Adipocyte (in vitro differentiated cells): Measurements from ENCODE around the gene COL6A1.
"Not testable (repeated sequence)": the region's sequence is repeated elsewhere in the genome, so short reads cannot be mapped to it uniquely, and the experiment has no call there.

Source experiments
- DNase-seq: peaks from one replicate; pipeline ENCODE4 v3.0.0-alpha.2; 2015; ENCODE audit warnings: low read depth
- H3K27me3 ChIP-seq: replicated peaks from 2 replicates; pipeline ENCODE4 v1.7.0; 2013; ENCODE audit warnings: mild to moderate bottlenecking, low read length, moderate library complexity; ENCODE audit not compliant: control insufficient read depth, insufficient read depth
- H3K36me3 ChIP-seq: 2 replicates; pipeline ENCODE4 v1.7.0; 2013; ENCODE audit warnings: low read length, mild to moderate bottlenecking, moderate library complexity; ENCODE audit not compliant: control insufficient read depth, insufficient read depth, severe bottlenecking
- H3K4me1 ChIP-seq: 2 replicates; pipeline ENCODE4 v1.7.0; 2013; ENCODE audit warnings: mild to moderate bottlenecking, low read length, moderate library complexity; ENCODE audit not compliant: control insufficient read depth, insufficient read depth
- H3K4me3 ChIP-seq: 2 replicates; pipeline ENCODE4 v1.7.0; 2013; ENCODE audit warnings: mild to moderate bottlenecking, low read length, moderate library complexity
- H3K9ac ChIP-seq: 2 replicates; pipeline ENCODE4 v1.7.0; 2013; ENCODE audit warnings: mild to moderate bottlenecking, low read length, moderate library complexity
- H3K9me3 ChIP-seq: 2 replicates; pipeline ENCODE4 v1.7.0; 2013; ENCODE audit warnings: mild to moderate bottlenecking, low read length, moderate library complexity; ENCODE audit not compliant: control insufficient read depth

The COL6A1 gene

DNA sequence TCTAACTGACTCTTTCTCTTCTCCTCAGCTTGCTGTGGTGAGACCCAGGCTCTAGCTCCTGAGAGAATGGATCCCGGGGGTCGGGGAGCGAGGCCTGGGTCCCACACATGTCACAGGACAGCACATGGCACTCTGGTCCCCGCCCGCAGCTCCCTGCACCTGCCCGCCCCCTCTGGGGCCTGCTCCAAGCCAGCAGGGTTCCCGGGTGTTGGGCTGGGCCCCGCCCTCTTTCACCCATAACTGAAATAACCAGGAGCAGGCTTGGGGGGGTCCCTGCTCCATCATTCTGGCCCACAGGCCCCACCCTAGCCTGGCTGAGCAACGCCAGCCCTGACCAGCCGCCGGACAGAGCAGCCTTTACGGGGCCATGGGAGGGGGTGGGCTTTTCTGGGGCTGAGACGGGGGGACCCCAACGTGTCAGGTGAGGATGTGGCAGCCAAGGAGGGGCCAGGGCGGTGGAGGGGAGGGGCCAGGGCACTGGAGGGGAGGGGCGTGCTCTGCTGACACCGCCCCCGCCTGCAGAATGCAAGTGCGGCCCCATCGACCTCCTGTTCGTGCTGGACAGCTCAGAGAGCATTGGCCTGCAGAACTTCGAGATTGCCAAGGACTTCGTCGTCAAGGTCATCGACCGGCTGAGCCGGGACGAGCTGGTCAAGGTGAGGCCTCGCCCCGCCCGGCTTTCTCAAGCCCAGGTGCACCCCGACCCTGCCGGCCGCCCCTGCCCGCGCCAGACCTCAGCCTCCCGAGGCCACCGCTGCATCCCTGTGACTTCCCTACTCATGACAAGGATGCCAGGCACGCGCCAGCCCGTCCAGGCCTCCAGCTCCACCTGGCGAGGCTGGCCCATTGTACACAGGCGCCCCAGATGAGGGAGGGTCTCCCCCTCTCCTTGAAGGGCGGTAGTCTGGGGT lies 19.4 kb downstream of the COL6A1 start:
- H3K4me3 ChIP-seq = no peak overlapping the region
- H3K9ac ChIP-seq = no peak overlapping the region
- H3K36me3 ChIP-seq = peaks cover 87% of the 10 kb centered on the region
- no peak for DNase-seq
- H3K9me3 ChIP-seq = no peaks in the 10 kb centered on the region
- H3K27me3 ChIP-seq = no peaks in the 10 kb centered on the region
- peaks cover 2% of the 10 kb centered on the region for H3K4me1 ChIP-seq

DNA sequence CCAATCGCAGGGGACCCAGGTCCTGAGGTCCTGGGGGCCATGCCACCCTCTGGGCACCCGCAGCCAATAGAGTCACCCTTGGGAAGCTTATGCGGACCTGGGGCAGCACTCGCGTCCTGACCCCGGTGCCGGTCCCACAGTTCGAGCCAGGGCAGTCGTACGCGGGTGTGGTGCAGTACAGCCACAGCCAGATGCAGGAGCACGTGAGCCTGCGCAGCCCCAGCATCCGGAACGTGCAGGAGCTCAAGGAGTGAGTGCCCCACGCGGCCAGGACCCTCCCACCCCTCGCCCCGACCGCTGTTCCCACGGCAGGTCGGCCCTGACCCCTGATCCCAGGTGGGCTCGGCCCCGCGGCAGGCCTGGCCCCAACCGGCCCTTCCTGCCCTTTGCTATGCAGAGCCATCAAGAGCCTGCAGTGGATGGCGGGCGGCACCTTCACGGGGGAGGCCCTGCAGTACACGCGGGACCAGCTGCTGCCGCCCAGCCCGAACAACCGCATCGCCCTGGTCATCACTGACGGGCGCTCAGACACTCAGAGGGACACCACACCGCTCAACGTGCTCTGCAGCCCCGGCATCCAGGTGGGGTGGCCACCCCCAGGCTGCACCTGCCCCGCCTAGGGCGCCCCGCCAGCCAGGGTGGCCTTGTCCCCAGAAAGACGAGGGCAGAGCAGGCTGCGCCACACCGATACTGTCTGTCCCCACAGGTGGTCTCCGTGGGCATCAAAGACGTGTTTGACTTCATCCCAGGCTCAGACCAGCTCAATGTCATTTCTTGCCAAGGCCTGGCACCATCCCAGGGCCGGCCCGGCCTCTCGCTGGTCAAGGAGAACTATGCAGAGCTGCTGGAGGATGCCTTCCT lies 20.5 kb downstream of the COL6A1 start:
- Histone ChIP-seq H3K4me1 (no peaks in the 10 kb centered on the region), H3K27me3 (no peaks in the 10 kb centered on the region), H3K9me3 (no peaks in the 10 kb centered on the region), H3K9ac (no peak overlapping the region), H3K36me3 (peaks cover 76% of the 10 kb centered on the region), H3K4me3 (no peak overlapping the region)
- DNase-seq = no peak

GRCh38 chr21:46002841-46003574 lies 21.4 kb downstream of the COL6A1 start:
- no peaks in the 10 kb centered on the region for H3K27me3 ChIP-seq
- H3K36me3 ChIP-seq = peaks cover 67% of the 10 kb centered on the region
- no peaks in the 10 kb centered on the region for H3K4me1 ChIP-seq
- no peaks in the 10 kb centered on the region for H3K9me3 ChIP-seq
- no peak overlapping the region for H3K9ac ChIP-seq
- no peak for DNase-seq
- no peak overlapping the region for H3K4me3 ChIP-seq

GRCh38 chr21:46003575-46004007 lies 22.0 kb downstream of the COL6A1 start:
- Histone ChIP-seq H3K36me3 (peaks cover 61% of the 10 kb centered on the region), H3K27me3 (no peaks in the 10 kb centered on the region), H3K9ac (no peak overlapping the region), H3K9me3 (no peaks in the 10 kb centered on the region), H3K4me1 (no peaks in the 10 kb centered on the region), H3K4me3 (no peak overlapping the region)
- no peak for DNase-seq

GRCh38 chr21:46004168-46004861 lies 22.7 kb downstream of the COL6A1 start:
- Histone ChIP-seq H3K36me3 (peaks cover 54% of the 10 kb centered on the region), H3K9ac (no peak overlapping the region), H3K9me3 (no peaks in the 10 kb centered on the region), H3K4me1 (no peaks in the 10 kb centered on the region), H3K27me3 (no peaks in the 10 kb centered on the region), H3K4me3 (no peak overlapping the region)
- DNase-seq = no peak

GRCh38 chr21:46005081-46005480 lies 23.5 kb downstream of the COL6A1 start:
- no peak for DNase-seq

GRCh38 chr21:46005481-46005881 lies 23.9 kb downstream of the COL6A1 start:
- Histone ChIP-seq H3K27me3 (no peaks in the 10 kb centered on the region), H3K4me3 (no peak overlapping the region), H3K9ac (no peak overlapping the region), H3K9me3 (no peaks in the 10 kb centered on the region), H3K4me1 (no peaks in the 10 kb centered on the region), H3K36me3 (peaks cover 44% of the 10 kb centered on the region)
- no peak for DNase-seq

More at GRCh38 chr21:46005081-46005480, 23.5 kb downstream of the COL6A1 start:
- Histone ChIP-seq H3K9me3 (no peaks in the 10 kb centered on the region), H3K4me1 (no peaks in the 10 kb centered on the region), H3K27me3 (no peaks in the 10 kb centered on the region), H3K9ac (no peak overlapping the region), H3K4me3 (no peak overlapping the region), H3K36me3 (peaks cover 47% of the 10 kb centered on the region)

DNA sequence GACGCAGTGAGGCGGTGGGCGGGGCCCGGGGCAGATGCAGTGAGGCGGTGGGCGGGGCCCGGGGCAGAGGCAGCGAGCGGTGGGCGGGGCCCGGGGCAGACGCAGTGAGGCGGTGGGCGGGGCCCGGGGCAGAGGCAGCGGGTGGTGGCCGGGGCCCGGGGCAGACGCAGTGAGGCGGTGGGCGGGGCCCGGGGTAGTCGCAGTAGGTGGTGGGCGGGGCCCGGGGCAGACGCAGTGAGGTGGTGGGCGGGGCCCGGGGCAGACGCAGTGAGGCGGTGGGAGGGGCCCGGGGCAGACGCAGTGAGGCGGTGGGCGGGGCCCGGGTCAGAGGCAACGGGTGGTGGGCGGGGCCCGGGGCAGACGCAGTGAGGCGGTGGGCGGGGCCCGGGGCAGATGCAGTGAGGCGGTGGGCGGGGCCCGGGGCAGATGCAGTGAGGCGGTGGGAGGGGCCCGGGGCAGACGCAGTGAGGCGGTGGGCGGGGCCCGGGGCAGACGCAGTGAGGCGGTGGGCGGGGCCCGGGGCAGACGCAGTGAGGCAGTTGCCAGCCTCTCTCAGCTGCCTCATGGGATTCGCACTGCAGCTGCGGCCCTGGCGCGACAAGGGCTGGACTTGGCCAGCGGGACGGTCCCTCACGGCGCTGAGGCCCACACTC lies 24.4 kb downstream of the COL6A1 start:
- not testable (repeated sequence) for H3K27me3 ChIP-seq, H3K4me3 ChIP-seq, DNase-seq, H3K4me1 ChIP-seq, H3K9me3 ChIP-seq, H3K9ac ChIP-seq
- H3K36me3 ChIP-seq = peaks cover 40% of the 10 kb centered on the region

DNA sequence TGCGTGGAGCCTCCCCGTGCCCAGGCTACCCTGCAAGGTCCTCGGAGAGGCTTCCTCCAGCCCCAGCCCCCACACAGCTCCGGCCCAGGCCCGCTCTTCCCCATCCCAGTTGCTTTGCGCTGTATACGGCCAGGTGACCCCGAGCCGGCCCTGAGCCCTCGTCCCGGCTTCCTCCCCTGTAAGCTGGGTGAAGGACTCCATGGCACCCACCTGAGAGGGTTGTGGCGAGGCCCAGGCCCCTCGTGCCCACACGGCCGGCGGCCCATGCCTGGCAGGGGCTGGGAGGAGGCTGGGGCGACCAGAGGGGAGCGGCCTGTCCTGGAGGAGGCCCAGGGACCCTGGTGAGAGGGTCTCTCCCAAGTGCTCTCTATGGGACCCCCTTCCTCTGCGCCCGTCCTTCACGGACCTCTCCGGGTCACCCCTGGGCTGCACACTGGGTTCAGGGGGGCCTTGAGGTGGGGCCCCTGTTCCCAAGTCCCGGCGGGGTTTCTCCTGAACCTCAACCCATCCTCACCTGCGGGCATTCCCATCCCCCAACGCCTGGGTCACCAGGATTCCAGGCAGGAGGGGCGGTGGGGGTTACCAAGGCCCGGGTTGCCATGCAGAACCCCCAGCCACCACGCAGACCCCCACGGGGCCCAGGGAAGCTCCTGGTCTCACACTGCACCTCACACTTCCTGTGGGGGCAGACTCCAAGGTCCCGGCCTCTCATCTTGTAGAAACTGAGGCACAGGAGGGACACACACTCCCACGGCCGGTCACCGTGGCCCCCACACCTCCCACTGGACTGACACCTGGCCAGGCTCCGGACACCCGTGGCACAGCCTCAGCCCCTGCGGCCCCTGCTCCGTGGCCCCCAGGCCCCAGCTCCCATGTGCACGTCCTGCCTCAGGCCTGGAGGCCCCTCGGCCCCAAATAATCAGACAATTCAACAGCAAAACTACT lies 25.2 kb downstream of the COL6A1 start:
- no peak overlapping the region for H3K9ac ChIP-seq
- no peak for DNase-seq
- no peaks in the 10 kb centered on the region for H3K9me3 ChIP-seq
- H3K27me3 ChIP-seq = no peaks in the 10 kb centered on the region
- H3K36me3 ChIP-seq = peaks cover 32% of the 10 kb centered on the region
- no peaks in the 10 kb centered on the region for H3K4me1 ChIP-seq
- H3K4me3 ChIP-seq = no peak overlapping the region
